Hepatocyte (in vitro differentiated cells): Measurements from ENCODE around the gene BICD2. TPM values are rescaled to one million over a fixed set of nuclear protein-coding genes. Genes with fewer than 3 reads are reported as not detected.

Experiments
- DNase-seq: peaks from one replicate; pipeline ENCODE4 v3.0.0-alpha.2; 2016; ENCODE audit warnings: low spot score
- H2AFZ ChIP-seq: fragments of 200-600 bp; sonication (generic); 2 replicates; pipeline ENCODE4 v1.6.0; 2016; ENCODE audit warnings: antibody characterized with exemption, mild to moderate bottlenecking
- H3K27ac ChIP-seq: fragments of 200-600 bp; sonication (generic); 2 replicates; pipeline ENCODE4 v1.5.1; 2016; ENCODE audit warnings: mild to moderate bottlenecking
- H3K27me3 ChIP-seq: fragments of 200-600 bp; sonication (generic); 2 replicates; pipeline ENCODE4 v1.6.1; 2016
- H3K36me3 ChIP-seq: fragments of 200-600 bp; sonication (generic); replicated peaks from 2 replicates; pipeline ENCODE4 v1.5.1; 2016; ENCODE audit warnings: low read depth; ENCODE audit not compliant: insufficient read depth
- H3K4me1 ChIP-seq: fragments of 200-600 bp; sonication (generic); 2 replicates; pipeline ENCODE4 v1.5.1; 2016; ENCODE audit warnings: mild to moderate bottlenecking, moderate library complexity; ENCODE audit not compliant: insufficient read depth
- H3K4me2 ChIP-seq: fragments of 200-600 bp; sonication (generic); 2 replicates; pipeline ENCODE4 v1.6.0; 2016
- H3K4me3 ChIP-seq: fragments of 200-600 bp; sonication (generic); 2 replicates; pipeline ENCODE4 v1.5.1; 2016; ENCODE audit warnings: mild to moderate bottlenecking
- H3K79me2 ChIP-seq: fragments of 200-600 bp; sonication (generic); 2 replicates; pipeline ENCODE4 v1.6.0; 2017; ENCODE audit warnings: mild to moderate bottlenecking
- H3K9me2 ChIP-seq: fragments of 200-600 bp; sonication (generic); replicated peaks from 2 replicates; pipeline ENCODE4 v1.6.0; 2017; ENCODE audit warnings: mild to moderate bottlenecking; ENCODE audit not compliant: insufficient read depth
- H3K9me3 ChIP-seq: fragments of 200-600 bp; sonication (generic); 2 replicates; pipeline ENCODE4 v1.5.1; 2016; ENCODE audit warnings: low read depth, mild to moderate bottlenecking
- H4K20me1 ChIP-seq: fragments of 200-600 bp; sonication (generic); 2 replicates; pipeline ENCODE4 v1.6.0; 2016; ENCODE audit warnings: mild to moderate bottlenecking; ENCODE audit not compliant: insufficient read depth, poor library complexity, severe bottlenecking
- EZH2 ChIP-seq: fragments of 200-600 bp; sonication (generic); IDR thresholded peaks from 2 replicates; pipeline ENCODE4 v1.6.1; 2016; ENCODE audit warnings: antibody characterized with exemption, mild to moderate bottlenecking, borderline replicate concordance
- EZH2phosphoT487 ChIP-seq: fragments of 200-600 bp; sonication (generic); IDR thresholded peaks from one replicate; pipeline ENCODE4 v1.6.1; 2018; ENCODE audit warnings: antibody characterized with exemption, mild to moderate bottlenecking, low read depth, moderate library complexity; ENCODE audit not compliant: unreplicated experiment, severe bottlenecking
- WGBS: methylation state at CpG from one replicate; pipeline ENCODE4 v1.1.6; 2016; ENCODE audit warnings: low lambda C conversion rate; ENCODE audit errors: missing lambda C conversion rate; 5-methylcytosine and 5-hydroxymethylcytosine counted together
- polyA plus RNA-seq: library from polyadenylated mRNA; unstranded; fragments of >200 nt; fragmentation: Nextera tagmentation; extraction: Ambion mirVana; gene quantifications from 2 replicates; pipeline ENCODE4 v1.2.1, GENCODE V29; 2016
- total RNA-seq: library from RNA; depleted of rRNA; stranded (reverse); fragments of >200 nt; gene quantifications from 2 replicates; pipeline ENCODE4 v1.2.3, GENCODE V29; 2014
- TF ChIP-seq, protein P1 (sequence below): fragments of 200-600 bp; sonication (generic); IDR thresholded peaks from 2 replicates; pipeline ENCODE4 v1.5.1; 2016; ENCODE audit warnings: antibody characterized with exemption, mild to moderate bottlenecking; ENCODE audit not compliant: poor library complexity

BICD2 gene
- total and polyA plus RNA-seq, 2 experiments from 2014 or later, result 13.2 to 25.7 TPM

DNA sequence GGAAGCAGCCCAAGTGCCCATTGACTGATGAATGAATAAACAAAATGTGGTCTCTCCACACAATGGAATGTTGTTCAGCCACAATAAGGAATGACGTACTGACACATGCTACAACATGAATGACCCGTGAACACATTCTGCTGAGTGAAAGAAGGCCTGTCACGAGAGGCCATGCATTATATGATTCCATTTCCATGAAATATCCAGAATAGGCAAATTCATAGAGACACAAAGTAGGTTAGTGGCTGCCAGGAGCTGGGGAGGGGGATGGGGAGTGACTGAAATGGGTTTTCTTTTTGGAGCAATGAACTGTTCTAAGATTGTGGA is 41.4 kb downstream of the BICD2 start:
- no peak overlapping the region for H3K4me2 ChIP-seq
- H3K79me2 ChIP-seq, result peaks cover 3% of the 10 kb centered on the region
- H3K36me3 ChIP-seq, result no peaks in the 10 kb centered on the region
- H3K4me3 ChIP-seq, result no peak overlapping the region
- no peaks in the 10 kb centered on the region for H3K9me2 ChIP-seq
- no peaks in the 10 kb centered on the region for H3K27me3 ChIP-seq
- TF ChIP-seq EZH2 (no peak), EZH2phosphoT487 (no peak)
- TF ChIP-seq, protein P1, sequence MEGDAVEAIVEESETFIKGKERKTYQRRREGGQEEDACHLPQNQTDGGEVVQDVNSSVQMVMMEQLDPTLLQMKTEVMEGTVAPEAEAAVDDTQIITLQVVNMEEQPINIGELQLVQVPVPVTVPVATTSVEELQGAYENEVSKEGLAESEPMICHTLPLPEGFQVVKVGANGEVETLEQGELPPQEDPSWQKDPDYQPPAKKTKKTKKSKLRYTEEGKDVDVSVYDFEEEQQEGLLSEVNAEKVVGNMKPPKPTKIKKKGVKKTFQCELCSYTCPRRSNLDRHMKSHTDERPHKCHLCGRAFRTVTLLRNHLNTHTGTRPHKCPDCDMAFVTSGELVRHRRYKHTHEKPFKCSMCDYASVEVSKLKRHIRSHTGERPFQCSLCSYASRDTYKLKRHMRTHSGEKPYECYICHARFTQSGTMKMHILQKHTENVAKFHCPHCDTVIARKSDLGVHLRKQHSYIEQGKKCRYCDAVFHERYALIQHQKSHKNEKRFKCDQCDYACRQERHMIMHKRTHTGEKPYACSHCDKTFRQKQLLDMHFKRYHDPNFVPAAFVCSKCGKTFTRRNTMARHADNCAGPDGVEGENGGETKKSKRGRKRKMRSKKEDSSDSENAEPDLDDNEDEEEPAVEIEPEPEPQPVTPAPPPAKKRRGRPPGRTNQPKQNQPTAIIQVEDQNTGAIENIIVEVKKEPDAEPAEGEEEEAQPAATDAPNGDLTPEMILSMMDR, result no peak
- no peaks in the 10 kb centered on the region for H3K4me1 ChIP-seq
- peak overlapping the region; percentile 60 for H3K27ac ChIP-seq
- H3K9me3 ChIP-seq, result no peaks in the 10 kb centered on the region
- H2AFZ ChIP-seq, result no peak overlapping the region
- 84% methylated on average over 3 of the region's 3 CpGs for WGBS
- H4K20me1 ChIP-seq, result peaks cover 3% of the 10 kb centered on the region
- no peak for DNase-seq

- Histone ChIP-seq H3K4me3 (no peak overlapping the region), H2AFZ (no peak overlapping the region), H4K20me1 (peaks cover 3% of the 10 kb centered on the region), H3K79me2 (peaks cover under 1% of the 10 kb centered on the region), H3K9me3 (no peaks in the 10 kb centered on the region), H3K27me3 (no peaks in the 10 kb centered on the region), H3K27ac (peak overlapping the region; percentile 12), H3K4me1 (no peaks in the 10 kb centered on the region), H3K36me3 (no peaks in the 10 kb centered on the region), H3K9me2 (no peaks in the 10 kb centered on the region), H3K4me2 (no peak overlapping the region)
- 91% methylated on average over 16 of the region's 16 CpGs for WGBS
- no peak for DNase-seq
- TF ChIP-seq, protein P1, result no peak
- TF ChIP-seq EZH2, result no peak
- no peak for TF ChIP-seq EZH2phosphoT487
Measured at GRCh38 chr9:92722386-92723298, 42.0 kb downstream of the BICD2 start.

DNA sequence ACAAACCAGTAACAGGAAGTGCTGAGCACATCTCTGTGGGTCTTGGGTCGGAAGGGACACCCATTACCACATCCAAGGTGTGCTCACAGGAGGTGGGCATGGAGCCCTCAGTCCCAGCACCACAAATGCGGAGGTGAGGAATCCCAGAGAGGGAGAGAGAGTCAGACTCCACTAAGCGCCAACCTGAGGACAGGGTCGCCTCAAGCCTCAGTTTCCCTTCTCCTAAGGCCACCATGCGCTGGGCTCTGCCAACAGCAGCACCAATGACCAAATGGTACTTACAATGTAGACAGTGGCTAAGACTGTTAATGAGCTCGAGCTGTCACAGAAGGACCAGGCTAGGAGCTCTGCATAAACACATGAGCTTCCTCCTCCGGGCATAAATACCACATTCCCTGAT is 43.1 kb downstream of the BICD2 start:
- no peak overlapping the region for H3K27ac ChIP-seq
- H2AFZ ChIP-seq, result no peak overlapping the region
- H3K4me3 ChIP-seq, result no peak overlapping the region
- H4K20me1 ChIP-seq, result peaks cover 3% of the 10 kb centered on the region
- no peaks in the 10 kb centered on the region for H3K4me1 ChIP-seq
- no peak for DNase-seq
- no peak for TF ChIP-seq EZH2
- no peak for TF ChIP-seq EZH2phosphoT487
- TF ChIP-seq, protein P1, result no peak
- H3K36me3 ChIP-seq, result no peaks in the 10 kb centered on the region
- H3K27me3 ChIP-seq, result no peaks in the 10 kb centered on the region
- H3K9me3 ChIP-seq, result no peaks in the 10 kb centered on the region
- H3K9me2 ChIP-seq, result no peaks in the 10 kb centered on the region
- H3K79me2 ChIP-seq, result no peaks in the 10 kb centered on the region
- no peak overlapping the region for H3K4me2 ChIP-seq
- 92% methylated on average over 7 of the region's 7 CpGs for WGBS
